Measurements from ENCODE around the gene GTF2IRD1. TPM values are rescaled to one million over a fixed set of nuclear protein-coding genes. Genes with fewer than 3 reads are reported as not detected.
A peak's percentile ranks its signal among the peaks of the same experiment; 100 is the strongest.

The GTF2IRD1 gene
- total and polyA plus RNA-seq, 2 experiments from 2014 or later: 28.7 to 37.1 TPM

- no peaks in the 10 kb centered on the region for H3K4me1 ChIP-seq (ENCODE audit: insufficient read depth)
- ATAC-seq (peak; percentile 81), DNase-seq (ENCODE audit: low spot score) (peak; percentile 91)
- TF ChIP-seq JUNB (IDR thresholded peaks at IDR 0.05; ENCODE audit: unreplicated experiment) (no peak), POLR2AphosphoS5 (IDR thresholded peaks at IDR 0.05; ENCODE audit: low read depth) (peak; percentile 40), NANOG (IDR thresholded peaks at IDR 0.05; ENCODE audit: borderline replicate concordance) (no peak), CREB1 (CRISPR knock-in tag; IDR thresholded peaks at IDR 0.05; ENCODE audit: low read depth) (0 out of 2 replicates have a peak, but pooled peaks have one; percentile 18)
- TF ChIP-seq, protein P1, sequence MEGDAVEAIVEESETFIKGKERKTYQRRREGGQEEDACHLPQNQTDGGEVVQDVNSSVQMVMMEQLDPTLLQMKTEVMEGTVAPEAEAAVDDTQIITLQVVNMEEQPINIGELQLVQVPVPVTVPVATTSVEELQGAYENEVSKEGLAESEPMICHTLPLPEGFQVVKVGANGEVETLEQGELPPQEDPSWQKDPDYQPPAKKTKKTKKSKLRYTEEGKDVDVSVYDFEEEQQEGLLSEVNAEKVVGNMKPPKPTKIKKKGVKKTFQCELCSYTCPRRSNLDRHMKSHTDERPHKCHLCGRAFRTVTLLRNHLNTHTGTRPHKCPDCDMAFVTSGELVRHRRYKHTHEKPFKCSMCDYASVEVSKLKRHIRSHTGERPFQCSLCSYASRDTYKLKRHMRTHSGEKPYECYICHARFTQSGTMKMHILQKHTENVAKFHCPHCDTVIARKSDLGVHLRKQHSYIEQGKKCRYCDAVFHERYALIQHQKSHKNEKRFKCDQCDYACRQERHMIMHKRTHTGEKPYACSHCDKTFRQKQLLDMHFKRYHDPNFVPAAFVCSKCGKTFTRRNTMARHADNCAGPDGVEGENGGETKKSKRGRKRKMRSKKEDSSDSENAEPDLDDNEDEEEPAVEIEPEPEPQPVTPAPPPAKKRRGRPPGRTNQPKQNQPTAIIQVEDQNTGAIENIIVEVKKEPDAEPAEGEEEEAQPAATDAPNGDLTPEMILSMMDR (conservative IDR thresholded peaks at IDR 0.05; ENCODE audit: low read depth in 2 of 2): peak; percentile 82 to 88
- H3K36me3 ChIP-seq (ENCODE audit: insufficient read depth): no peaks in the 10 kb centered on the region
- peak overlapping the region; percentile 42 for H3K4me3 ChIP-seq
- peaks cover 6% of the 10 kb centered on the region; the same call in 1 of the 2 replicates for H3F3A ChIP-seq (replicated peaks; ENCODE audit: low read depth)
- Mint-ChIP-seq H3K27ac (no peak overlapping the region), H3K4me1 (peaks cover 12% of the 10 kb centered on the region; the same call in 1 of the 3 replicates), H3K27me3 (ENCODE audit: insufficient read depth, low read depth, poor library complexity) (peaks cover 14% of the 10 kb centered on the region), H3K4me3 (no peak overlapping the region), H3K36me3 (ENCODE audit: low read depth) (peaks cover 22% of the 10 kb centered on the region), H3K9me3 (no peaks in the 10 kb centered on the region)
- peak overlapping the region; percentile 79 for H3K4me2 ChIP-seq
- H3K9me2 ChIP-seq (ENCODE audit: insufficient read depth): no peaks in the 10 kb centered on the region
- H3K79me2 ChIP-seq (replicated peaks; ENCODE audit: insufficient read depth): no peaks in the 10 kb centered on the region
- H2AFZ ChIP-seq: no peak overlapping the region
- no peaks in the 10 kb centered on the region; the same call in 1 of the 2 replicates for H4K20me1 ChIP-seq (replicated peaks; ENCODE audit: insufficient read depth)
- no peak overlapping the region for H3K27ac ChIP-seq (ENCODE audit: low read depth)
- no peaks in the 10 kb centered on the region for H3K27me3 ChIP-seq (ENCODE audit: insufficient read depth)
These were observed 48.4 kb upstream of the GTF2IRD1 start for GRCh38 chr7:74405191-74405898.

GRCh38 chr7:74405899-74406512, 47.7 kb upstream of the GTF2IRD1 start:
- Histone ChIP-seq H3K36me3 (ENCODE audit: insufficient read depth) (no peaks in the 10 kb centered on the region), H3K27me3 (ENCODE audit: insufficient read depth) (no peaks in the 10 kb centered on the region), H3K9me2 (ENCODE audit: insufficient read depth) (no peaks in the 10 kb centered on the region), H4K20me1 (replicated peaks; ENCODE audit: insufficient read depth) (no peaks in the 10 kb centered on the region; the same call in 1 of the 2 replicates), H3K4me1 (ENCODE audit: insufficient read depth) (no peaks in the 10 kb centered on the region), H2AFZ (no peak overlapping the region), H3K4me3 (peak overlapping the region; percentile 42), H3K79me2 (replicated peaks; ENCODE audit: insufficient read depth) (no peaks in the 10 kb centered on the region), H3K4me2 (peak overlapping the region; percentile 79), H3F3A (replicated peaks; ENCODE audit: low read depth) (peaks cover 3% of the 10 kb centered on the region; the same call in 1 of the 2 replicates), H3K27ac (ENCODE audit: low read depth) (no peak overlapping the region)
- Mint-ChIP-seq H3K9me3 (no peaks in the 10 kb centered on the region), H3K4me1 (peaks cover 12% of the 10 kb centered on the region; the same call in 1 of the 3 replicates), H3K27me3 (ENCODE audit: insufficient read depth, low read depth, poor library complexity) (peaks cover 14% of the 10 kb centered on the region), H3K27ac (no peak overlapping the region), H3K4me3 (0 out of 3 replicates have a peak overlapping the region, but pooled peaks have one; percentile 27), H3K36me3 (ENCODE audit: low read depth) (peaks cover 20% of the 10 kb centered on the region)
- TF ChIP-seq ZNF331 (CRISPR knock-in tag; IDR thresholded peaks at IDR 0.05; ENCODE audit: low read depth) (no peak), JUNB (IDR thresholded peaks at IDR 0.05; ENCODE audit: unreplicated experiment) (no peak), ZNF114 (CRISPR knock-in tag; IDR thresholded peaks at IDR 0.05) (no peak), NANOG (IDR thresholded peaks at IDR 0.05; ENCODE audit: borderline replicate concordance) (no peak), STAT1 (IDR thresholded peaks at IDR 0.05; ENCODE audit: unreplicated experiment) (no peak)
- ATAC-seq (no peak), DNase-seq (ENCODE audit: low spot score) (no peak)
